ENCODE results near the gene DTNB. TPM values are rescaled to one million over a fixed set of nuclear protein-coding genes. Genes with fewer than 3 reads are reported as not detected.

Gene DTNB
- polyA plus RNA-seq, 5 donors = 25.2 to 29.9 (median 28.2) TPM

DNA sequence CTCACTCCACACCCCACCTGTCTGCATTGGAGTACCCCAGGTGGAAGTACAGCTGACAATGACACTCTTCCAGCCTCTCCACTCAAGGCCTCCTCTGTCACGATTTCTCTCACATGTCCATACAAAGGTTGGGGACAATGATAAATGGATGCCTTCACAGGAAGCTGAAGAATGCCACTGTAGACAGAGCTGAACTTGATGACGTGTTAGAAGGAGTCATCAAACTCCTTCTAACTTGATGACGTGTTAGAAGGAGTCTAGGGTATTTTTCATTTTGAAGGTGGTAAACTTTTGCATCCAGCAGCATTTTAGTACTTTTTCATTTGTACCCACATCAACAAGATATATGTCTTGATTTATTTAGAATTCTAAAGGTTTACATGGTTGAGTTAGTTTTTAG, 168.2 kb downstream of the DTNB start:
- DNase-seq = no peak

DNA sequence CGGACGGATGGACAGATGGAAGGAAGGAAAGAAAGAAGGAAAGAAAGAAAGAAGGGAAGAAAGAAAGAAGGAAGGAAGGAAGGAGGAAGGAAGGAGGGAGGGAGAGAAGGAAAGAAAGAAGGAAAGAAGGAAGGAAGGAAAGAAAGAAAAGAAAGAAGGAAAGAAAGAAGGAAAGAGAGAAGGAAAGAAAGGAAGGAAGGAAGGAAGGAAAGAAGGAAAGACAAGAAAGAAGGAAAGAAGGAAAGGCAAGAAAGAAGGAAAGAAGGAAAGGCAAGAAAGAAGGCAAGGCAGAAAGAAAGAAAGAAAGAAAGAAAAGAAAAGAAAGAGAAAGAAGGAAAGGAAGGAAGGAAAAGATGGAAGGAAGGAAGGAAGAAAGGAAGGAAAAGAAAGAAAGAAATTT, 169.1 kb downstream of the DTNB start:
- DNase-seq = no peak

- no peak for DNase-seq
Measured at GRCh38 chr2:25499157-25499556, 174.2 kb downstream of the DTNB start.

GRCh38 chr2:25497918-25498407, 175.4 kb downstream of the DTNB start:
- no peak for DNase-seq

DNA sequence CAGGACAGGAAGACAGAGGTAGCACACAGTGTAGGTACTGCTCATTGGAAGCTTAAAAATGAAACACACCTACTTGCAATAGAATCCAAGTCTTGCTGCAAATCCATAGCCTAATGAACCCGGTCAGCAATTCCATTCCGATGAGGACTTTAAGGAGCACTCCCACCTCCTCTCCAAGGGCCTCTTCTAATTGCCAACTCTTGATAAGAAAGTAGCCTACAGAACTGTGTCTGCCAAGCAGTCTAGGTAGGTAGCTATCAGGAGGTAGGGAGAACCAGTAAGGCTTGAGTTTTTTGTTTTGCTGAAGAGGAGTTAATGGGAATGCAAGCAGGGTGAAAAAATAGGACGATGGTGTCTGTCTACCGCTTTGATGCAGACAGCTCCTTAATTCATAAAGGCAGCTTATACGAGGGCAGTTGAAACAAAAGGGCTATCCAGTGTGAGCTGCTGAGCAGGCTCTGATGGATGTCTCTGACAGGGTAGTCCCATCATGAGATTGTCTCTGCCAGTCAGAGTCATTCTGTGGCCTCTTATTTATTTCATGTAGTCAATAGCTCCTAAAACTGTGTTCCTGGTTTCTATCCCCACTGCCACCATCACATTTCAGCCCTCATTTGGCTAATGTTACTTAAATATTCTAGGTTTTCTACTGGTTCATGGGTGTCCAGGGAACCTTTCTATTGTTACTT, 176.0 kb downstream of the DTNB start:
- DNase-seq = no peak

GRCh38 chr2:25494616-25495015, 178.8 kb downstream of the DTNB start:
- DNase-seq = no peak

DNA sequence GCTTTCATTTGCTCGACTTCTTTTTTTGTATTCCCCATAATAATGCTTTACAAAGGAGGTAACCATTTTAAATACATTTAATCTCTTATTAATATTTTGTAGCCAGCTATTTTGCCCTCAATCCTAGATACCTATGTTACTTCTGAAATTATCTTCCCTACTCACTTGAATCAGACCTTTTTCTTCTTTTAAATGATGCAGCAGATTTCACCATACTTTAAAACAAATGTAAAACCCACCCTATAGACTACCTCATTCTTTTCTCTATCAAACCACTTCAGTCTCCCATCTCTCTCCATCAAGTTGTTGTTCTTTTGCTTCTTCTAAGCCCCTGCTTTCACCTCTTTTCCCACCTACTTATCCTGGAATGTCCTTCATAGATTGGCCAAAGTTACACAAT, 180.2 kb downstream of the DTNB start:
- DNase-seq = no peak

GRCh38 chr2:25492726-25493125, 180.7 kb downstream of the DTNB start:
- DNase-seq = no peak

GRCh38 chr2:25491966-25492532, 181.3 kb downstream of the DTNB start:
- DNase-seq = no peak

GRCh38 chr2:25491003-25491696, 182.2 kb downstream of the DTNB start:
- no peak for DNase-seq

DNA sequence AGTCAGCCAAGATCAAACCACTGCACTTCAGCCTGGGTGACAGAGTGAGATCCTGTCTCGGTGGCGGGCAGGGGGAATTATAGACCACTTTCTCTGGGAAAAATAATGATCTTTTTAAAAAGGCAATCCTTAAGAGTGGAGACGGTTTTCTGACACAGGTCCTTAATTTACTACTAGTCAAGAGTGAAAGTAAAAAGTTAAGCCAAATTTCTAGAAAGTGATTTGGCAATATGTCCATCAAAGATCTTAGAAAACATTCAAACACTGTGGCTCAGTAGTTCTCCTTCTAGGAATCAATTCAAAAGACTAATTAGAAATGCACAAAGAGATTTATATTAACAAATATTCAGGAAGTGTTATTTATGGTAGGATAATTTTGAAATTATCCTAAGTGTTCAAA, 183.2 kb downstream of the DTNB start:
- DNase-seq = no peak

- DNase-seq = no peak
Measured at GRCh38 chr2:25489631-25490030, 183.7 kb downstream of the DTNB start.

DNA sequence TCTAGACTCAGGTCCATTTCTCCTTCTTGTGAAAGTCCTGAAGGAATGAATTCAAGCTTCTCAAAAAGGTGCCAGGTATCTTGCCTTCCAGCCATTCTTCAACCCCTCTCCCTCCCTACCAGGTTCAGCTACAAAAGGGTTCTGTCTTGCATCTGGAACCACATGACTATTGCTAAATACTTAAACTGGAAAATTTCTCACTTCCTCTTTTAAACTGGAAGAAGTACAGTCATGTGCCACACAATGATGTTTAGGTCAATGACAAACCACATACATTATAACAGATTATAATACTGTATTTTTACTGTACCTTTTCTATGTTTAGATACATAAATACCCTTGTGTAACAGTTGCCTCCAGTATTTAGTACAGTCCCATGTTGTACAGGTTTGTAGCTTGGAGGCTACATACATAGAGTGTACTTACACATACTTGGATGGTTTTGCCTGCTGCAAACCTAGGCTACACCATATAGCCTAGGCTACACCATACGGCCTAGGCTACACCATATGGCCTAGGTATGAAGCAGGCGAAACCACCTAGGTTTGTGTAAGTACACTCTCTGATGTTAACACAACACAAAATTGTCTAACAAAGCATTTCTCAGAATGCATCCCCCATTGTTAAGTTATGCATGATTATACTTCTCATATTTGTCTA, 189.6 kb downstream of the DTNB start:
- DNase-seq = no peak

- no peak for DNase-seq
Measured at GRCh38 chr2:25482341-25482740, 191.0 kb downstream of the DTNB start.

- DNase-seq = no peak
Measured at GRCh38 chr2:25481381-25482300, 191.7 kb downstream of the DTNB start.

GRCh38 chr2:25480561-25480960, 192.8 kb downstream of the DTNB start:
- no peak for DNase-seq

GRCh38 chr2:25479761-25480160, 193.6 kb downstream of the DTNB start:
- no peak for DNase-seq

DNA sequence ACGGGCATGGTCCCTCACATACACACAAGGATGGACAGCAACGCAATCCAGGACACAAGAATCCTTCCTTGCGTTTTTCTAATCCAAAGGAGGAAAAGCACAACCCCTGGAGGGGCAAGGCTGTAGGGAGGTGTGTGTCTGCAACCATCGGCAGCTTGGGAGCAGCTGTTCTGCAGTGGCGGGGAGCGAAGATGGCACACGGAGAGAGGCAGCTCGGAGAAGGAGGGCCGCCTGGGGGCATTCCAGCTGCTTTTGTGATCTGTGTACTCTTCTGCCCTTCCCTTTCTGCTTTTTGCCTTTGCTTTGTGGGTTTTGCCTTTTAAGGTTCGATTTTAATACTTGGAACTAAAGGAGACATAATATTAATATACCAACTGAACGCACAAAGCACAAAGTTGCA, 194.6 kb downstream of the DTNB start:
- DNase-seq = no peak

DNA sequence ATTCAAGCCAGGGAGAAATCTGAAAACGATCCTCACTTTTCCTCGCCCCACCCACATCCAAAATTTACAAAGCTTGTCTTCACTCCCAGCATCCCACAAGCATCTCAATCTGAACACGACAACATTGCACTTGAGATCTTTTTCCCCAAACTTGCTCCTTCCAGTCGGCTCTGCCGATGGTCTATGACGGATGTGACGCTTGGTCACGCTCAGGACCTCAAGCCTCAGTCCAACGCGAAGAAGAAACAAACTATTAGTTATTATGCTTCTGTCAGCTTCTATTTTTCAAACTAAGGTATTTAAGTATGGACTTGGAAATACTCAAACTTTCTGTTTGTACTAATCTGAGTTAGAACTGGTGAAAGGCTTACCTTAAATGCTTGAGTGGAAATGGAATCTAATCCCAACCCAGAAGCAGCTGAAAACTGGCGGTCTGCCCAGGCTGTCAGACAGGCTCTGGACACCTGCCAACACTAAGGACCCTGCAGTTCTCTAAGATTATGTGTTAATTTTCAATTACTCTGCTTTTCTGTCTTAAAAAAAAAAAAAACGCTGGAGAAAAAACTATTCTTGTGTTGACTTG, 199.5 kb downstream of the DTNB start:
- peak; percentile 69 to 76 for DNase-seq

- no peak for DNase-seq
Measured at GRCh38 chr2:25473131-25473530, 200.2 kb downstream of the DTNB start.

GRCh38 chr2:25470806-25471205, 202.6 kb downstream of the DTNB start:
- DNase-seq = no peak
